Activated T-cell treated with anti-CD3 and anti-CD28 coated beads, Interleukin-2, amount 50 U/mL, for 4 hours (primary cell): ENCODE results near the gene DEDD. TPM values are rescaled to one million over a fixed set of nuclear protein-coding genes. Genes with fewer than 3 reads are reported as not detected.
A peak's percentile ranks its signal among the peaks of the same experiment; 100 is the strongest.

Source experiments
- ATAC-seq, 2 donors: fragments of 200-7000 bp; cut with Tn5 transposase; one replicate each; pipeline ENCODE4 v1.10.0; 2021
- DNase-seq: peaks from one replicate; pipeline ENCODE4 v3.0.0-alpha.2; 2020
- H3K27me3 Mint-ChIP-seq: one replicate; pipeline ENCODE4 v1.8.0; 2021; ENCODE audit warnings: low read depth, mixed read lengths
- H3K36me3 Mint-ChIP-seq: one replicate; pipeline ENCODE4 v1.8.0; 2022; ENCODE audit warnings: mixed read lengths; ENCODE audit not compliant: insufficient read depth
- H3K4me1 Mint-ChIP-seq: one replicate; pipeline ENCODE4 v1.8.0; 2021; ENCODE audit warnings: low read depth, mixed read lengths
- H3K4me3 Mint-ChIP-seq: one replicate; pipeline ENCODE4 v1.8.0; 2021; ENCODE audit warnings: mild to moderate bottlenecking, moderate library complexity, mixed read lengths
- H3K9me3 Mint-ChIP-seq: one replicate; pipeline ENCODE4 v1.8.0; 2021; ENCODE audit warnings: mixed read lengths
- total RNA-seq, 3 donors: library from RNA; stranded (reverse); gene quantifications; one replicate each; pipeline ENCODE4 v1.2.1, GENCODE V29; 2021

Gene DEDD
- total RNA-seq, 3 donors from 2014 or later = 50.7 to 56.7 (median 51.2) TPM

DNA sequence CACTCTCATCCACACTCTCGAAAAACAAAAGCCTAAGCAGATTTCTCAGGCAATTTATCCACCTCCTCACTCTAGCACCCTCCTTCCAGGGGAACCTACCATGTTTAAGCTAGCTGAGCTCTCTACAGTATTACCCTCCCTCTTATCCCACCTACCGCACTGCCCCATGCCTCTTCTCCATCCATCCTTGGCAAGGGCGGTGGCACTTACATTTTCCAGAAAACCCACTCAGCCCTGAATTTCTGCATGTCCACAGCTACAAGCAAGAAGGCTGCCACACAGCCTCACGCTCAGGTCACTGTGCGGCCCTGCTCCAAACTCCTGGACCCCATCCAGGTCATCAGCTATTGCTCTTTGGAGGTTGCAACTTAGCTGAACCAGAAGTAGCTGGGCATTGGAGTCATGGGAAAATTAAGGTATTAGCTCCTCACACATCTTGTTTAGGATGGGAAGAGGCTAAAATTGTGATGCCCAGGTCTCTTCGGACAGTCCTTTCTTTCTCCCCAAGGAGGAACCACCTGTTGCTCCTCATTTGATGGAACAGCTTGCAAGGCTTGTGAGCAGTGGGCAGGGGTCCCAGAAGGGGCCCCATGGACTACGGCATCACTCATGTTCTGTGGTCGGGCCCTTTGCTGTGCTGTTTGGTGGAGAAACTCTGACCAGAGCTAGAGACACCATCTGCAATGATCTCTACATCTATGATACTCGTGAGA, 33.2 kb downstream of the DEDD start:
- peak overlapping the region; percentile 81 for H3K4me3 Mint-ChIP-seq

DNA sequence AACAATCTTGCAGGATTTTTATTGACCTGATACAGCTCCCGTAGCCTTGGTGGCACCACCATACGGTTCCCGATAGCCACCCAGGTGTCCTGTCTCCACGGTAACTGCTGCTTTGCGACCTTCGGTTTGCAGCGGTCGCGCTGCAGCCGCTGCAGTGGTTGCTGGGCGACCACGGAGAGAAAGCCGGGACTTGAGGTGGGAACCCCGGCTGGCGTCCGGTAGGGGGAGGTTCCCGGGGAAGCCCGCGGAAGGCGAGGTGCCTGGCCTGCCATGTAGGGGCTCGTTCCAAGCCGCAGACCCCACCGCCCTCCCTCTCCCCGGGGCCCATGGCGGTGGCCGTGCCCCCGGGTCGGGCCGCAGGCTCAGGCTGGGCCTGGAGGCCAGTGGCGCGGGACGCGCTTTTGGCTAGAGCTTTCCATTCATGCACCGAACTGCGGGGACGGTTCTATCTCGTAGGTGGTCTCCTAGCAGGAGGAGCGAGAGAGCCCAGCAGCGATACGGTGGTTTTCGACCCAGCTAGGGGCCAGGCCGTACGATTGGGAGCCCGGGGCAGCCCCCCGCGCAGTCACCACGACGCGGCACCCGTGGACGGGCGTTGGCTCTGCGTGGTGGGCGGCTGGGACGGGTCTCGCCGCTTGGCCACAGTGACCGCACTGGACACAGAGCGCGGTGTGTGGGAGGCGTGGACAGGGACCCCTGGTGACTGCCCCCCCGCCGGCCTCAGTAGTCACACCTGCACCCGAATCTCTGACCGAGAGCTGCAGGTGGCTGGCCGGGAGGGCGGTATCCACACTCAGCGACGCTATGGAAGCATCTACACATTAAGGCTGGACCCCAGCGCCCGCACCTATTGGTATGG, 34.0 kb downstream of the DEDD start, which contains the start of gene KLHDC9:
Gene KLHDC9, plus strand, starts transcription at position 152 of the 859 bp plus-strand sequence. Its CDS starts 175 bp downstream, at position 327.
- ATAC-seq (peak; percentile 68 to 75), DNase-seq (peak; percentile 38)
- Mint-ChIP-seq H3K36me3 (peaks cover 22% of the 10 kb centered on the region), H3K4me3 (peak within 1 kb of the TSS; percentile 81), H3K4me1 (peaks cover 34% of the 10 kb centered on the region), H3K27me3 (no peaks in the 10 kb centered on the region), H3K9me3 (no peaks in the 10 kb centered on the region)

More for the DNA sequence above, 33.2 kb downstream of the DEDD start:
- Mint-ChIP-seq H3K9me3 (no peaks in the 10 kb centered on the region), H3K36me3 (peaks cover 22% of the 10 kb centered on the region), H3K27me3 (no peaks in the 10 kb centered on the region), H3K4me1 (peaks cover 31% of the 10 kb centered on the region)
- DNase-seq = no peak
- ATAC-seq = no peak

DNA sequence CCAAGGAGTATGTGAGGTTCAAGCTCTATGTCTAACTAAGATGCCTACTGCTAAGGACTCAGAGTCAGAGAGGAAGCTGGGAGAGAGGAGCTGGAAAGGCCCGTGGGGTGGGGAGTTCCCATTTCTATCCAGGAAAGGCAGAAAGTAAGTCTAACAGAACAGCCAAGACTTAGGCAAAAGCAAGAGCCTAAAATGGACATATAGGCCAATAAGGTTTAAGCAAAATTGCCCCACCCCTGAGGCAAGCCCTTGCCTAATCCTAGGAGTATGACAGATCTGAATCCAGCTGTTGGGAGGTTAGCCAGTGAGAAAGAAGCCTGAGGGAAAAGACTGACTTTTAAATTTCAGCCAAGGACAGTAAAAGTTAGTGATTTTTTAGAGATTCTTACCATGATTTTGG, 35.9 kb downstream of the DEDD start:
- peaks cover 16% of the 10 kb centered on the region for H3K36me3 Mint-ChIP-seq
- no peaks in the 10 kb centered on the region for H3K27me3 Mint-ChIP-seq
- ATAC-seq = no peak
- no peak overlapping the region for H3K4me3 Mint-ChIP-seq
- no peak for DNase-seq
- peaks cover 49% of the 10 kb centered on the region for H3K4me1 Mint-ChIP-seq
- H3K9me3 Mint-ChIP-seq = no peaks in the 10 kb centered on the region

DNA sequence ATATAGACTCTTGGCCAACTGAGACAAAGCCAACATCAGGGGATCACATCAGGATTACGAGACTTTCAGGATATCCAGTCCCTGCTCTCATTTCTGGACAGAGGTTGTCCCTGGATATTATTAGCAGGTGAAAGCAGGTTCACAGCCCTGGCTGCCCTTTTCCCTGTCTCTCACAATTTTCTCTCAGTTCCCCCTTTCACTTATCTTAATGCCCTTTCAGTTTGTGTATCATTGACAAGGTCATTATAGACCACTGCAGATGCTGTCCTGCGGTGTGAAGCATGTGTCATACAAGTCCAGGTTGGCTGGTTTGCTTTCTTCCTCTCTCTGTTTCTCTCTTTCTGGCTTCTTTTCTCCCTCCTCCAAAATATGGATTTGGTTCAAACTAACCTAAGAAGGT, 36.5 kb downstream of the DEDD start:
- Mint-ChIP-seq H3K4me3 (no peak overlapping the region), H3K4me1 (peaks cover 49% of the 10 kb centered on the region), H3K27me3 (no peaks in the 10 kb centered on the region), H3K36me3 (peaks cover 13% of the 10 kb centered on the region), H3K9me3 (no peaks in the 10 kb centered on the region)
- ATAC-seq (no peak), DNase-seq (no peak)

DNA sequence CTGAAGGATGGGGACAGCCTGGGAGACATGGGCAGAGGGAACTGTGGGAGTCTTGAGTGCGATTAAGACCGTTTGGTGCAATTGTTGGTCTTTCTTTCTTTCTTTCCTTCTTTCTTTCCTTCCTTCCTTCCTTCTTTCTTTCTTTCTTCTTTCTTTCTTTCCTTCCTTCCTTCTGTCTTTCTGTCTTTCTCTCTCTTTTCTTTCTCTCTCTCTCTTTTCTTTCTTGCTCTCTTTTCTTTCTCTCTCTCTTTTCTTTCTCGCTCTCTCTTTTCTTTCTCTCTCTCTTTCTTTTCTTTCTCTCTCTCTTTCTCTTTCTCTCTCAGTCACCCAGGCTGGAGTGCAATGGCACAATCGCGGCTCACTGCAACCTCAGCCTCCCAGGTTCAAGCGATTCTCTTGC, 37.2 kb downstream of the DEDD start:
- H3K4me1 Mint-ChIP-seq = peaks cover 57% of the 10 kb centered on the region

DNA sequence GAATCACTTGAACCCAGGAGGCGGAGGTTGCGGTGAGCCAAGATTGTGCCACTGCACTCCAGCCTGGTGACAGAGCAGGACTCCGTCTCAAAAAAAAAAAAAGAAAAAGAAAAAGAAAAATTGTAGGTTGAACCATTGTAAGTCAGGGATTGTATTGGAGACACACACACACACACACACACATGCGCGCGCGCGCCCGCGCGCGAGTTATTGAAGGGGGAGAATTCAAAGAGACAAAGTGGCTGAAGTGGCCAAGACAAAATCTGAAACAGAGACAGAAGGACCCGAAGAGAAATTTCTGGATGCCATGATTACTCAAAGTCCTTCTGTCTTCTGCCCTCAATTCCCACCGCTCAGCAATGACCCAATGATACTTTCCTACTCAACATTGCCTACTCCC, 38.0 kb downstream of the DEDD start:
- ATAC-seq (no peak), DNase-seq (no peak)
- H3K27me3 Mint-ChIP-seq = no peaks in the 10 kb centered on the region
- H3K9me3 Mint-ChIP-seq = no peaks in the 10 kb centered on the region
- H3K4me3 Mint-ChIP-seq = no peak overlapping the region
- peaks cover 5% of the 10 kb centered on the region for H3K36me3 Mint-ChIP-seq
- H3K4me1 Mint-ChIP-seq = peaks cover 57% of the 10 kb centered on the region

More for the DNA sequence above, 37.2 kb downstream of the DEDD start:
- Mint-ChIP-seq H3K36me3 (peaks cover 13% of the 10 kb centered on the region), H3K4me3 (no peak overlapping the region), H3K27me3 (no peaks in the 10 kb centered on the region), H3K9me3 (no peaks in the 10 kb centered on the region)
- DNase-seq (no peak), ATAC-seq (no peak)

DNA sequence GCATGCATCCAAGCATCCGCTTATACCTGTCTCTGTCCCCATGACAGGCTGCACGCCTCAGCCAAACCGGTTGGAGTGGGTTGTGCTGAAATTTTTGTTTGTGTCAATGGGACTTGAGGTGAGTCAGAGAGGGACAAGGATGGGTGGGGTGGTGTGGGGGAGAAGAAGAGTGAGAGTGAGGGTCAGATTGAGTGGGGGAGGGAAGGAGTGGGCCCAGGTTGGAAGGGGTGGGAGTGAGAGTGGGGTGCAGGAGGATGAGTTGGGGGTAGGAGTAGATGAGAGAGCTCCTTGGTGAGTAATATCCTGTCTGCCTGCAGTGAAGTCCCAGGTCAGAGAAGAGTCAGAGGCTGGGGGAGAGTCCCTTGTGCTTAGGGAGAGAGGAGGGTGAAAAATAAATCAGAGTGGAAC, 39.8 kb downstream of the DEDD start:
- H3K36me3 Mint-ChIP-seq = no peaks in the 10 kb centered on the region
- DNase-seq = peak; percentile 40
- peaks cover 46% of the 10 kb centered on the region for H3K4me1 Mint-ChIP-seq
- H3K27me3 Mint-ChIP-seq = no peaks in the 10 kb centered on the region
- no peaks in the 10 kb centered on the region for H3K9me3 Mint-ChIP-seq
- H3K4me3 Mint-ChIP-seq = no peak overlapping the region
- peak; percentile 93 to 94 for ATAC-seq

DNA sequence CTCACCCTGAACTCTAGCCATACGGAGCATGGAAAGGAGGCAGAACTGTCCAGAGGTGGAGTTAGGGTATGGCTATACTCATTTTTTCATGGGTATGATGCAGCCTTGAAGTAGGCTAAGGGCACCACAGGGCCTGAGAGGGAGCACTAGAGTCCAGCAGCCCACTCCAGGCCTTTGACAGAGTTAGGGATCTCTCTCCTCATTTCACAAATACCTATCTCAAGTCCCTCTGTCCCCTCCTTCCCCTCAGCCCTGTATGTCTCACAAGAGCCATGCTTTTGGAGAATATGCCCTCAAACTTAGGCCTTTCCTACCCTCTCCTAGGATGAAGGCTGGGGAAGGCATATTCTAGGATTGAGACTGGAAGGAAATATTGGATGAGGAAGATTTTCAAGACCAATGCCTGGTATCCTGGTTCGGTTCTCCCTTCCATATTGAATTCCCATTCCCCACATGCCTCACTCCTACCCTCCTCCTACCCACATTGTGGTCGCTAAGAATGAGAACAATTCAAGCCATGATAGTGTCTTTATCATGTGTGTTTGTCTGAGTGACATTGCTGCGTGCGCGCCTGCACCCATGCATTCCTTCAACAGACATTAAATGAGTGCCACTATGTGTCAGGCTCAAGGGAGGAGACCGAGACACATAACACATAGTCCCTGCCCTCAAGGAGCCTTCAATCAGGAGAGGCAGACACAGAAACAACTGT, 40.5 kb downstream of the DEDD start:
- DNase-seq (no peak), ATAC-seq (peak in 1 of 2 donors; percentile 8)
- Mint-ChIP-seq H3K36me3 (no peaks in the 10 kb centered on the region), H3K27me3 (no peaks in the 10 kb centered on the region), H3K4me1 (peaks cover 39% of the 10 kb centered on the region), H3K4me3 (no peak overlapping the region), H3K9me3 (no peaks in the 10 kb centered on the region)

DNA sequence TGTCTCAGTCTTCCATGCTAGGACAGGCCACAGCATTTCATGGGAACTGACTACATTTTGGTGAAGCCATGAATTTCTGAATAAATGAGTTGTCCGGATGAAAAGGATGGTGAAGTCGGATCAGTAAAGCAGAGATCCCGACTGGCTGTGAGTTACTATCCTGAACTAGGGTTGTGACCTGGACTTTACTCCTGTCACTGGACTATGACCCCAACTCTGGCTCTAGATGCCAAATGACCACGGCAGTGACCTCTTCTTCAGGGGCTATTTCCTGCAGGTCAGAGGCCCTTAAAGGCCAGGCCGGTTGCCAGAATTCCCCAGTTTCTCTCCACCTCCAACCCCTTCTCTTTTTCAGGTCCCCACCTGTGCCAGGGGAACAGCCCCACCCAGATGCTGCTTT, 41.4 kb downstream of the DEDD start:
- Mint-ChIP-seq H3K9me3 (no peaks in the 10 kb centered on the region), H3K4me1 (peaks cover 32% of the 10 kb centered on the region), H3K27me3 (no peaks in the 10 kb centered on the region), H3K4me3 (no peak overlapping the region), H3K36me3 (no peaks in the 10 kb centered on the region)
- DNase-seq (no peak), ATAC-seq (no peak)

DNA sequence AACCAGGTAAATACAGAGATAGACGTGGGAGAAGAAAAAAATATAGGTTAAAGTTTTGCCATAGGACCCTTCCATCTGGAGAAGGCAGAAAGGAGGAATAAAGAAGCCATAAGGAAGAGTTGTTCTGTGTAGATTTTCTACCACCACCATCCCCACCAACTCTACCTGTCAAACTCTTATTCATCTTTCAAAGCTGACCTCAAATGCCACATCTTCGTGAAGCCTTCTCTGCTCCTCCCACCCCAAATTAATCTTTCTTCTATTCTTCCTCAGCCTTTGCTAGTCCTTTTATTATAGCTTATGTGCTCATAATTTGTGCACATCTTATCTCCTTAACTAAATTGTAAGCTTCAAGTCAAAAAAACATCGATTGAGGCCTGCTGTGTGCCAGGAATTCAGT, 41.9 kb downstream of the DEDD start:
- Mint-ChIP-seq H3K9me3 (no peaks in the 10 kb centered on the region), H3K27me3 (no peaks in the 10 kb centered on the region), H3K36me3 (no peaks in the 10 kb centered on the region), H3K4me3 (no peak overlapping the region), H3K4me1 (peaks cover 32% of the 10 kb centered on the region)
- DNase-seq (no peak), ATAC-seq (no peak)

DNA sequence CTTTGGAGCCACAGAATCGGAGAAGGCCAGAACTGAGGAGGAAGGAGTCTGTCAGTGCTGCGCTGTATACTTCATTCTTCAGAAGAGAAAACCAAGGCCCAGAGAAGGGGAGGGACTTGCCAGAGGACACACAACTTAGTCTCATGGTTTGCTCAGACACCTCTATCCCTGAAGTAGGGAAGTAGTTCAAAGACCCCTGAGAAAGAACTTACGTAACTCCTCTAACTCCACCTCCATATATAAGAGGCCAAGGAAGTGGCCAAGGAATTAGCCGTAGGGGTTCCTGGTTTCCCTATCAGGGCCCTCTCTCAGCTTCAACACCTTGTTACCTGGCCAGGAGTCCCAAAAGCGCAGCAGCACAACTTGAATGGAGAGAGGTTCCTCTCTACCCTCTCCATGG, 42.5 kb downstream of the DEDD start:
- Mint-ChIP-seq H3K4me3 (no peak overlapping the region), H3K27me3 (no peaks in the 10 kb centered on the region), H3K36me3 (no peaks in the 10 kb centered on the region), H3K9me3 (no peaks in the 10 kb centered on the region), H3K4me1 (peaks cover 31% of the 10 kb centered on the region)
- ATAC-seq (no peak), DNase-seq (no peak)

DNA sequence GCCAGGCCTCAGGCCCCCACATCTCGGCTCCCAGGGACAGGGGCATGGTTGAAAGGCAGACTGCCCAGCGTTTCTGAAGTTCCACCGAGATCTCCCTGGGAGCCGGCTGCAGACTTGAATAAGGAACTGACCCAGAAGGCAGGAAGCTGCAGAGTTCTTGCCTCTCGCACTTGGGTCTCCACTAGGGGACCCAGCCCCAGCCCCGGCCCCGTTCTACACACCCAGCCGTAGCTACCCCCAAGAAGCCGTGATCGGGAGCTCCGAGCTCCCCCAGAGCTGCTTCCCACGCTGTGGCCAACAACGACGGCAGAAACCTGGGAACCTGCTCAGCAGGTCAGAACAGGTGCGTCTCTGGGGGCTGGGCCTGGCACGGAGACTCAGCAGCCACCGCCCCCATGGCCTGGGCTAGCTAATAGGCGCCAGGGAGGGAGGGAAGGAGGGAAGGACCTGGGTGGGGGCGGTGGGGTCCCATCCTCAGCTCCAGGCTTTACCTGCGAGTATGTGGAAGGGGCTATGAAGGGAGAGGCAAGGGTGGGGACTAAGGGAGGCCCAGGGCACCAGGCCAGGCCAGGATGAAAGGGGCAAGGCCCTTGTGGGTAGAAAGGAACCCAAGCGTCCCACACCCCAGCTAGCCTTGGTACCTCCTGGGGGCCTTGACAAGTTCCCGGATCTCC, 43.1 kb downstream of the DEDD start, which contains the start of gene NECTIN4:
Gene NECTIN4, minus strand, starts transcription at position 308 of the 674 bp plus-strand sequence. Its CDS starts 262 bp downstream, at position 46.
- Mint-ChIP-seq H3K36me3 (no peaks in the 10 kb centered on the region), H3K9me3 (no peaks in the 10 kb centered on the region), H3K4me1 (peaks cover 28% of the 10 kb centered on the region), H3K4me3 (no peak within 1 kb of the TSS), H3K27me3 (no peaks in the 10 kb centered on the region)
- DNase-seq (no peak), ATAC-seq (no peak)

DNA sequence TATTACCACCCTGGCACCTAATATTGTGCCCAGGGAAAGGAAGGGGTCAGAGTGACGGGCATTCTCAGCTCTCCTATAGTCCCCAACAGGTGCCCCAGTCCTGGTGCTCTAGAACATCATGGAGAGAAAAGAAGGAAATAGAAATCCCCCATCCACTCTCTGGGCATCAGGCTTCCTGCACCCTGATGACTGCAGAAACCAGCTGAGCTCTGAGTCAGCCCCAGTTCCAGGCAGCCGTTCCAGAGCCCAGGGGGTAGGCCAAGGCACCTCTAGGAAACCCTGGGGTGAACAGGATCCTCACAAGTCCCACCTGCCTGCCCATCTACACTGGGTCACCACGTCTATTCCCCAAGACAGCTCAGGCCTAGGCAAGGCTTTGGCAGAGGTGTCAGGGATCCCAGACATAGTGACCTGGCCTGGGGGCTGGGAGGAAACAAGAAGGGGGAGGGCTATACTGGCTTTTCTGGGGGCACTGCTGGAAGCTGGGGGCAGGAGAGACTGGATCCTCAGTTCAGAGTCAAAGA, 43.8 kb downstream of the DEDD start:
- H3K9me3 Mint-ChIP-seq = no peaks in the 10 kb centered on the region
- no peaks in the 10 kb centered on the region for H3K27me3 Mint-ChIP-seq
- DNase-seq (no peak), ATAC-seq (no peak)
- H3K4me1 Mint-ChIP-seq = peaks cover 26% of the 10 kb centered on the region
- H3K36me3 Mint-ChIP-seq = no peaks in the 10 kb centered on the region
- H3K4me3 Mint-ChIP-seq = no peak overlapping the region
